ENCODE measurements around the gene FOXK1. TPM values are rescaled to one million over a fixed set of nuclear protein-coding genes. Genes with fewer than 3 reads are reported as not detected.

FOXK1 gene
- total and polyA plus RNA-seq, 2 of the 13 experiments (the other 11 are each of a cell fraction or from before 2014, with no cell fraction given), result 4.6 to 8.8 TPM

DNA sequence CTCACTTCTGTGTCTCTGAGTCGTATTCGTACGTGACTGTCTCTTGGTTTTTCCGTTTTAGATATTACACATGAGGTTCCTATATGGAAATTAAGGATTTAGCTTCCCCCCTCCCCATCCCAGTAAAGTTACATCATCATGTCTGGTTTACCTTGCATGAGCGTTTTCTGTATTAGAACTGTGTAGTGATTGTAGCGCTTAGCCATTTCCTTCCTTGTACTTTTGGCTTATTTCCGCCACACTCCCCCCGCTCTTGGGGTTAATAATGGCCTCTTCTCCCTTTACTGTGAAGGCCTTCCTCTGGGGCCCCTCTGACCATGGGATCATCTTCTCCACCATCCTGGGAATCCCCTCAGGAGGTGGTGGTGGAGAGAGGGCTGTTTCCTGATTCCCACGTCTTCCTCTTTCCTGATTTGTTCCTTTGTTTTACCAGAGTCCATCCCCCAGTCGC lies 66.2 kb downstream of the FOXK1 start:
- no peak overlapping the region for H3K4me3 ChIP-seq (replicated peaks in 1 of 3; ENCODE audit: insufficient read depth in 1 of 3, low read depth in 2 of 3, low read length in 3 of 3)
- H3K79me2 ChIP-seq (ENCODE audit: insufficient read depth, low read length), result peaks cover 30% of the 10 kb centered on the region
- H3K4me2 ChIP-seq (ENCODE audit: low read depth, low read length), result no peak overlapping the region
- no peak for FAIRE-seq
- TF ChIP-seq ATF7-NPFF (CRISPR knock-in tag; IDR thresholded peaks at IDR 0.05; ENCODE audit: low read depth), result no peak
- TF ChIP-seq, protein P1, sequence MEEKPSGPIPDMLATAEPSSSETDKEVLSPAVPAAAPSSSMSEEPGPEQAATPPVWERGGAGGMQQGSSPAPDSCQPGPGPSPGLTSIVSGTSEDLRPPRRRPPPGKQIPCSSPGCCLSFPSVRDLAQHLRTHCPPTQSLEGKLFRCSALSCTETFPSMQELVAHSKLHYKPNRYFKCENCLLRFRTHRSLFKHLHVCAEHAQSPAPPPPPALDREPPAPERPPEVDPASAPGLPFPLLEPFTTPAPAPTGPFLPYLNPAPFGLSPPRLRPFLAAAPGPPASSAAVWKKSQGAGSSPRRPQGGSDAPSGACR (CRISPR knock-in tag; IDR thresholded peaks at IDR 0.05), result no peak
- TF ChIP-seq, protein P2, sequence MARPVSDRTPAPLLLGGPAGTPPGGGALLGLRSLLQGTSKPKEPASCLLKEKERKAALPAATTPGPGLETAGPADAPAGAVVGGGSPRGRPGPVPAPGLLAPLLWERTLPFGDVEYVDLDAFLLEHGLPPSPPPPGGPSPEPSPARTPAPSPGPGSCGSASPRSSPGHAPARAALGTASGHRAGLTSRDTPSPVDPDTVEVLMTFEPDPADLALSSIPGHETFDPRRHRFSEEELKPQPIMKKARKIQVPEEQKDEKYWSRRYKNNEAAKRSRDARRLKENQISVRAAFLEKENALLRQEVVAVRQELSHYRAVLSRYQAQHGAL (CRISPR knock-in tag; IDR thresholded peaks at IDR 0.05; ENCODE audit: not compliant biosample characterization), result no peak
- TF ChIP-seq KDM5A (IDR thresholded peaks at IDR 0.05; ENCODE audit: borderline replicate concordance, low read length), result no peak
- TF ChIP-seq BRD4 (CRISPR knock-in tag; IDR thresholded peaks at IDR 0.05), result no peak
- TF ChIP-seq NR2F2 (IDR thresholded peaks at IDR 0.05; ENCODE audit: borderline replicate concordance, low read depth), result no peak
- no peak for TF ChIP-seq ZSCAN21 (CRISPR knock-in tag; IDR thresholded peaks at IDR 0.05; ENCODE audit: borderline replicate concordance)
- TF ChIP-seq, protein P3, sequence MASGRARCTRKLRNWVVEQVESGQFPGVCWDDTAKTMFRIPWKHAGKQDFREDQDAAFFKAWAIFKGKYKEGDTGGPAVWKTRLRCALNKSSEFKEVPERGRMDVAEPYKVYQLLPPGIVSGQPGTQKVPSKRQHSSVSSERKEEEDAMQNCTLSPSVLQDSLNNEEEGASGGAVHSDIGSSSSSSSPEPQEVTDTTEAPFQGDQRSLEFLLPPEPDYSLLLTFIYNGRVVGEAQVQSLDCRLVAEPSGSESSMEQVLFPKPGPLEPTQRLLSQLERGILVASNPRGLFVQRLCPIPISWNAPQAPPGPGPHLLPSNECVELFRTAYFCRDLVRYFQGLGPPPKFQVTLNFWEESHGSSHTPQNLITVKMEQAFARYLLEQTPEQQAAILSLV (CRISPR knock-in tag; IDR thresholded peaks at IDR 0.05; ENCODE audit: borderline replicate concordance), result no peak
- TF ChIP-seq ZNF10 (CRISPR knock-in tag; IDR thresholded peaks at IDR 0.05; ENCODE audit: borderline replicate concordance, low read depth), result no peak
- no peak for TF ChIP-seq ZNF607 (CRISPR knock-in tag; IDR thresholded peaks at IDR 0.05; ENCODE audit: borderline replicate concordance)
- TF ChIP-seq, protein P4, sequence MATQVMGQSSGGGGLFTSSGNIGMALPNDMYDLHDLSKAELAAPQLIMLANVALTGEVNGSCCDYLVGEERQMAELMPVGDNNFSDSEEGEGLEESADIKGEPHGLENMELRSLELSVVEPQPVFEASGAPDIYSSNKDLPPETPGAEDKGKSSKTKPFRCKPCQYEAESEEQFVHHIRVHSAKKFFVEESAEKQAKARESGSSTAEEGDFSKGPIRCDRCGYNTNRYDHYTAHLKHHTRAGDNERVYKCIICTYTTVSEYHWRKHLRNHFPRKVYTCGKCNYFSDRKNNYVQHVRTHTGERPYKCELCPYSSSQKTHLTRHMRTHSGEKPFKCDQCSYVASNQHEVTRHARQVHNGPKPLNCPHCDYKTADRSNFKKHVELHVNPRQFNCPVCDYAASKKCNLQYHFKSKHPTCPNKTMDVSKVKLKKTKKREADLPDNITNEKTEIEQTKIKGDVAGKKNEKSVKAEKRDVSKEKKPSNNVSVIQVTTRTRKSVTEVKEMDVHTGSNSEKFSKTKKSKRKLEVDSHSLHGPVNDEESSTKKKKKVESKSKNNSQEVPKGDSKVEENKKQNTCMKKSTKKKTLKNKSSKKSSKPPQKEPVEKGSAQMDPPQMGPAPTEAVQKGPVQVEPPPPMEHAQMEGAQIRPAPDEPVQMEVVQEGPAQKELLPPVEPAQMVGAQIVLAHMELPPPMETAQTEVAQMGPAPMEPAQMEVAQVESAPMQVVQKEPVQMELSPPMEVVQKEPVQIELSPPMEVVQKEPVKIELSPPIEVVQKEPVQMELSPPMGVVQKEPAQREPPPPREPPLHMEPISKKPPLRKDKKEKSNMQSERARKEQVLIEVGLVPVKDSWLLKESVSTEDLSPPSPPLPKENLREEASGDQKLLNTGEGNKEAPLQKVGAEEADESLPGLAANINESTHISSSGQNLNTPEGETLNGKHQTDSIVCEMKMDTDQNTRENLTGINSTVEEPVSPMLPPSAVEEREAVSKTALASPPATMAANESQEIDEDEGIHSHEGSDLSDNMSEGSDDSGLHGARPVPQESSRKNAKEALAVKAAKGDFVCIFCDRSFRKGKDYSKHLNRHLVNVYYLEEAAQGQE (IDR thresholded peaks at IDR 0.05; ENCODE audit: borderline replicate concordance in 1 of 2, low read depth in 1 of 2, low read length in 2 of 2), result no peak
- no peak for TF ChIP-seq ZNF253 (CRISPR knock-in tag; IDR thresholded peaks at IDR 0.05; ENCODE audit: borderline replicate concordance)
- TF ChIP-seq, protein P5, sequence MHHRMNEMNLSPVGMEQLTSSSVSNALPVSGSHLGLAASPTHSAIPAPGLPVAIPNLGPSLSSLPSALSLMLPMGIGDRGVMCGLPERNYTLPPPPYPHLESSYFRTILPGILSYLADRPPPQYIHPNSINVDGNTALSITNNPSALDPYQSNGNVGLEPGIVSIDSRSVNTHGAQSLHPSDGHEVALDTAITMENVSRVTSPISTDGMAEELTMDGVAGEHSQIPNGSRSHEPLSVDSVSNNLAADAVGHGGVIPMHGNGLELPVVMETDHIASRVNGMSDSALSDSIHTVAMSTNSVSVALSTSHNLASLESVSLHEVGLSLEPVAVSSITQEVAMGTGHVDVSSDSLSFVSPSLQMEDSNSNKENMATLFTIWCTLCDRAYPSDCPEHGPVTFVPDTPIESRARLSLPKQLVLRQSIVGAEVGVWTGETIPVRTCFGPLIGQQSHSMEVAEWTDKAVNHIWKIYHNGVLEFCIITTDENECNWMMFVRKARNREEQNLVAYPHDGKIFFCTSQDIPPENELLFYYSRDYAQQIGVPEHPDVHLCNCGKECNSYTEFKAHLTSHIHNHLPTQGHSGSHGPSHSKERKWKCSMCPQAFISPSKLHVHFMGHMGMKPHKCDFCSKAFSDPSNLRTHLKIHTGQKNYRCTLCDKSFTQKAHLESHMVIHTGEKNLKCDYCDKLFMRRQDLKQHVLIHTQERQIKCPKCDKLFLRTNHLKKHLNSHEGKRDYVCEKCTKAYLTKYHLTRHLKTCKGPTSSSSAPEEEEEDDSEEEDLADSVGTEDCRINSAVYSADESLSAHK (CRISPR knock-in tag; IDR thresholded peaks at IDR 0.05; ENCODE audit: borderline replicate concordance), result no peak
- H4K20me1 ChIP-seq (ENCODE audit: insufficient read depth, low read length), result peaks cover 6% of the 10 kb centered on the region; the same call in 1 of the 2 replicates
- intact Hi-C loops (cut with micrococcal nuclease; ENCODE audit: unreplicated experiment) (no loop called here), in situ Hi-C loops (cut with HindIII; ENCODE audit: extremely low pct_ligation_motif_present, low pct_unique_long_range_greater_than_20kb) (no loop called here)
- no TSS peak for BruUV-seq (replicated peaks)
- no peak overlapping the region for H2AFZ ChIP-seq (ENCODE audit: low read length)
- H3K27ac ChIP-seq (ENCODE audit: extremely low read length, insufficient read depth, low read length), result no peak overlapping the region
- no peak for DNase-seq (ENCODE audit: low spot score)
- H3K9ac ChIP-seq (ENCODE audit: insufficient read depth, low read depth, low read length), result no peak overlapping the region
- H3K36me3 ChIP-seq (replicated peaks in 1 of 2; ENCODE audit: control insufficient read depth in 1 of 2, insufficient read depth in 2 of 2, low read length in 2 of 2), result peaks cover 14 to 46% of the 10 kb centered on the region in 2 experiments; a peak in 4 of 5 replicates
- ChIA-PET CTCF (ENCODE audit: low intra/inter-chr PET ratio, low total read pairs) (no interaction called here), POLR2A (no interaction called here)
- no peak for ATAC-seq
- H3K9me3 ChIP-seq (ENCODE audit: low read length), result no peaks in the 10 kb centered on the region
- H3K27me3 ChIP-seq (ENCODE audit: control insufficient read depth in 1 of 2, insufficient read depth in 2 of 2, low read length in 2 of 2), result no peaks in the 10 kb centered on the region
- WGBS (ENCODE audit: low lambda C conversion rate), result 98% methylated on average over 10 of the region's 10 CpGs
- peaks cover 41% of the 10 kb centered on the region for H3K4me1 ChIP-seq (ENCODE audit: insufficient read depth, low read length)

All from HepG2 (cell line).